Measurements from ENCODE around the gene SCUBE1. TPM values are rescaled to one million over a fixed set of nuclear protein-coding genes. Genes with fewer than 3 reads are reported as not detected.

The SCUBE1 gene
- total RNA-seq, 4 donors from 2014 or later: 0.68 to 6.4 (median 1.7) TPM

DNA sequence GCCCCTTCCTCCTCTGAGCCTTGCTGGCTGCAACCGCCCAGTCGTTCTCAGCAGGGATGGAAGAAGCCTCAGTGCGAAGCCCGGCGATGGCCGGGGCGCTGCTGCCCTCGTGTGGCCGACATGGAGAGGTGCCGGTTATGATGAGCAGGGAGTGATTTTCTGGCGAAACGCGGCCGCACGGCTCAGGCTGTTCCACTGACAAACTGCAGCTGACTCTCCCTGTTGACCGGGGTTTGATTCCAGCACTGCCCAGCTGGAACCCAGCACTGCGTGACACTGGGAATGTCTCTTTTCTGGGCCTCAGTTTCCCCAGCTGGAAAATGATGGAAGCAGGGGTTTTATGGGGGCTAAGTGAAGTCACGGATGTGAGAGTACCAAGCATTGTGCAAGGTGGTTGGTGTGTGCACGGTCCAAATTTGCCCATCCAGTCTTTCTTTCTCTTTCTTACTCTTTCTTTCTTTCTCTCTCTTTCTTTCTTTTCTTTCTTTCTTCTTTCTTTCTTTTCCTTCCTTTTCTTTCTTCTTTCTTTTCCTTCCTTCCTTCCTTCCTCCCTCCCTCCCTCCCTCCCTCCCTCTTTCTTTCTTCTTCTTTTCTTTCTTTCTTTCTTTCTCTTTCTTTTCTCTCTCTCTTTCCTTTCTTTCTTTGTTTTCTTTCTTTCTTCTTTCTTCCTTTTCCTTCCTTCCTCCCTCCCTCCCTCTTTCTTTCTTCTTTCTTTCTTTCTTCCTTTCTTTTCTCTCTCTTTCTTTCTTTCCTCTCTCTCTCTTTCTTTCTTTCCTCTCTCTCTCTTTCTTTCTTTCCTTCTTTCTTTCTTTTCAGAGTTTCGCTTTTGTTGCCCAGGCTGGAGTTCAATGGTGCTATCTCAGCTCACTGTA, 42.8 kb upstream of the SCUBE1 start:
- WGBS, 2 donors (ENCODE audit: low coverage in 1 of 2): 8 to 19% methylated on average over 5 to 19 of the region's 20 CpGs
- TF ChIP-seq, protein P1, sequence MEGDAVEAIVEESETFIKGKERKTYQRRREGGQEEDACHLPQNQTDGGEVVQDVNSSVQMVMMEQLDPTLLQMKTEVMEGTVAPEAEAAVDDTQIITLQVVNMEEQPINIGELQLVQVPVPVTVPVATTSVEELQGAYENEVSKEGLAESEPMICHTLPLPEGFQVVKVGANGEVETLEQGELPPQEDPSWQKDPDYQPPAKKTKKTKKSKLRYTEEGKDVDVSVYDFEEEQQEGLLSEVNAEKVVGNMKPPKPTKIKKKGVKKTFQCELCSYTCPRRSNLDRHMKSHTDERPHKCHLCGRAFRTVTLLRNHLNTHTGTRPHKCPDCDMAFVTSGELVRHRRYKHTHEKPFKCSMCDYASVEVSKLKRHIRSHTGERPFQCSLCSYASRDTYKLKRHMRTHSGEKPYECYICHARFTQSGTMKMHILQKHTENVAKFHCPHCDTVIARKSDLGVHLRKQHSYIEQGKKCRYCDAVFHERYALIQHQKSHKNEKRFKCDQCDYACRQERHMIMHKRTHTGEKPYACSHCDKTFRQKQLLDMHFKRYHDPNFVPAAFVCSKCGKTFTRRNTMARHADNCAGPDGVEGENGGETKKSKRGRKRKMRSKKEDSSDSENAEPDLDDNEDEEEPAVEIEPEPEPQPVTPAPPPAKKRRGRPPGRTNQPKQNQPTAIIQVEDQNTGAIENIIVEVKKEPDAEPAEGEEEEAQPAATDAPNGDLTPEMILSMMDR (IDR thresholded peaks at IDR 0.05): peak; percentile 74 to 91 (median 81)
- no peak for TF ChIP-seq POLR2A (IDR thresholded peaks at IDR 0.05)

DNA sequence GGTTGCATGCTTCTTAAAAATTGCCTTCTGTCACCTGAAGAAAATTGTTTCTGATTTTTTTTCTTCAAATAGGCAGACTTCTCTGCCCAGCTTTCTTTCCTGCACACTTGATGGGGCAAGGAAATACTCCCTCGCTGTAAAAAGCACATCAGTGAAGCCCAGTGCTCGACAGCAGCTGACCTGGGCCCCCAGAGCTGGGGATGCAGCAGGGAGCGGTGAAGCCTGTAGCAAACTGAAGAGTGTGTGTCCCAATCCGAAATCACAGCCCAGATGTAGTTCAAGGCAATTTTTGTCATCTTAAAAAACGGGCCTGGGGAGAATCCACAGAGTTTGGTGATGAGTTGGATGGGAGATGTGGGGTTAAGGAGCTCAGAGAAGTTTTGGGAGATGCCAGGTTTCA, 41.7 kb upstream of the SCUBE1 start:
- intact Hi-C loops (cut with DNase I; ENCODE audit: low total_unique reads): loop anchor here (10.0 kb wide), 2 partner anchors 110 to 440 kb away; no protein-coding TSS in a partner anchor
- in situ Hi-C loops (cut with MboI; ENCODE audit: low pct_ligation_motif_present in 1 of 4, low pct_unique_long_range_greater_than_20kb in 1 of 4, low sequenced_read_pairs in 3 of 4): loop anchor here in 2 of 4 donors (10.0 to 25.0 kb wide), 2 partner anchors 110 to 427 kb away; partner anchors contain the start of gene EFCAB6 (in 1 of the 2)
- WGBS, 2 donors (ENCODE audit: low coverage in 1 of 2): 43 to 50% methylated on average over 1 to 5 of the region's 5 CpGs

More for the DNA sequence above, 42.8 kb upstream of the SCUBE1 start:
- Histone ChIP-seq H3K4me1 (peaks cover 0 to 3% (median 0%) of the 10 kb centered on the region in 4 donors), H3K36me3 (no peaks in the 10 kb centered on the region), H3K9me3 (no peaks in the 10 kb centered on the region), H3K27ac (no peak overlapping the region), H3K27me3 (peaks cover 28% of the 10 kb centered on the region), H3K4me3 (no peak overlapping the region)
- in situ Hi-C loops (cut with MboI; ENCODE audit: low pct_ligation_motif_present in 1 of 4, low pct_unique_long_range_greater_than_20kb in 1 of 4, low sequenced_read_pairs in 3 of 4) (loop anchor here in 2 of 4 donors (10.0 to 25.0 kb wide), 2 partner anchors 111 to 426 kb away; partner anchors contain the start of gene EFCAB6 (in 1 of the 2)), intact Hi-C loops (cut with DNase I; ENCODE audit: low total_unique reads) (loop anchor here (10.0 kb wide), 2 partner anchors 111 to 439 kb away; no protein-coding TSS in a partner anchor)
- DNase-seq: peak; percentile 72

DNA sequence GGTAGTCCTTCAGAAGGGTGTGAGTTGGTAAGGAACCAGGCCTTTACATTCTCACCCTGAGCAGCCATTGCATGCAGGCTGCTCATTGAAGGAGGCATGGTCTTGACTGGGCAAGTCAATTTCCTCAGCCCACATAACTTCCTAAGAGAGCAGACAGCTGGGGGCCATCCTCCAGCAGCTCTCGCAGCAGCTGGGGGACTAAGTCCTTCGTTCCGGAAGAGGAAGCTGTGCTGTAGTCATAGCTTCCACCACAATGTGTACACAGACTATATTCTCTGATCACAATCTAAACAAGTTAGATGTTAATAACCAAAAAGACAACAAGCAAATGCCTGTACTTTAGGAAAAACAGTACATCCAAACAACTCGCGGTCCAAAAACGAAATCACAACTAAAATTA, 38.5 kb upstream of the SCUBE1 start:
- TF ChIP-seq POLR2A (IDR thresholded peaks at IDR 0.05) (no peak), POLR2AphosphoS5 (IDR thresholded peaks at IDR 0.05) (peak in 2 of 3 donors; percentile 34 to 54)
- Histone ChIP-seq H3K4me1 (peaks cover 0 to 16% (median 1%) of the 10 kb centered on the region in 4 donors), H3K4me3 (no peak overlapping the region), H3K27ac (no peak overlapping the region), H3K27me3 (peaks cover 25% of the 10 kb centered on the region), H3K9me3 (no peaks in the 10 kb centered on the region), H3K36me3 (no peaks in the 10 kb centered on the region)
- in situ Hi-C loops (cut with MboI; ENCODE audit: low pct_ligation_motif_present in 1 of 4, low pct_unique_long_range_greater_than_20kb in 1 of 4, low sequenced_read_pairs in 3 of 4) (loop anchor here in 2 of 4 donors (10.0 to 25.0 kb wide), 2 partner anchors 107 to 431 kb away; partner anchors contain the start of gene EFCAB6 (in 1 of the 2)), intact Hi-C loops (cut with DNase I; ENCODE audit: low total_unique reads) (loop anchor here (10.0 kb wide), 2 partner anchors 107 to 443 kb away; no protein-coding TSS in a partner anchor)
- peak; percentile 15 for DNase-seq
- WGBS, 2 donors (ENCODE audit: low coverage in 1 of 2): 67 to 85% methylated on average over 3 to 6 of the region's 6 CpGs

More for the DNA sequence above, 41.7 kb upstream of the SCUBE1 start:
- H3K36me3 ChIP-seq: no peaks in the 10 kb centered on the region
- H3K27me3 ChIP-seq: peaks cover 28% of the 10 kb centered on the region
- no peak for TF ChIP-seq EP300 (IDR thresholded peaks at IDR 0.05; ENCODE audit: low read depth)
- TF ChIP-seq, protein P1 (IDR thresholded peaks at IDR 0.05): no peak
- no peak for TF ChIP-seq POLR2A (IDR thresholded peaks at IDR 0.05)
- no peak for TF ChIP-seq POLR2AphosphoS5 (IDR thresholded peaks at IDR 0.05)
- H3K4me3 ChIP-seq: no peak overlapping the region
- no peaks in the 10 kb centered on the region for H3K9me3 ChIP-seq
- H3K27ac ChIP-seq: no peak overlapping the region
- no peak for DNase-seq
- H3K4me1 ChIP-seq: peaks cover 0 to 3% (median 0%) of the 10 kb centered on the region in 4 donors

DNA sequence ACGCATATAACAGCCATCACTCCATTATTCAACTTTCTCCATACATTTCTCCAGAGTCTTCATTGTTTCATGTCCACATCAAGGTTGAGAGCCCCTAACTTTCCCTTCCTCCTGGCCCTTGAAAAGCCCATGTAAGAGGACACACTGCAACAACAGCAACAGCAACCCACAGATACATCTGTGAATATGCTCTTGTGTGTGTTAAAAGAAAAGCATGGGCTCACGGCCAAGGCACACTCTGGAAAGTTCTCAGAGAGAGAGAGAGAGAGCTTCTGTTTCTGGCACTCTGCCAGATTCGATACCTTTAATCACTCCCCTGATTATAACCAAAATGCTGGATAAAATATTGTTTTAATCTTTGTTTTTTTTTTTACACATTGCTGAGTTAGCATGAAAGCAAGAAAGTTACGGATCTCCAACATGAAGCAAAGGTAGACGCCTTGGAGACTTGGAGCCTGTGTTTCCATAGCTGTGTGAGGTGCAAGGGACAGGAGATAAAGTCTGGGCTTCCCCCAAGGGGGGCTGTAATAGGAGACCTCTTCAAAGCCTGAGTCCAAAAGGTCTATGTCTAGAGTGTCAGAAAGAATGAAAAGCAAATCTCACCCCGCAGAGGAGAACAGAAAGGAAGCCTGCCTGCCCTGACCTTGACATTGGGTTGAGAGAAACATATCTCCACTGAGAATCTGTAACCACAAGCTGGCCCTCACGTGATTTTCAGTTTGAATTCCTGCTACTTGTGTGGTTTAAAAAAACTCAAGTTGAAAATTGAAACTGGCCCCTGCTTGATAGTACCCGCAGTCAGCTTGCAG, 34.9 kb upstream of the SCUBE1 start:
- Histone ChIP-seq H3K27me3 (peaks cover 12% of the 10 kb centered on the region), H3K36me3 (no peaks in the 10 kb centered on the region), H3K27ac (peak overlapping the region in 3 of 4 donors; percentile 31 to 38 (median 32)), H3K4me3 (no peak overlapping the region), H3K9me3 (no peaks in the 10 kb centered on the region), H3K4me1 (peaks cover 0 to 13% (median 1%) of the 10 kb centered on the region in 4 donors)
- intact Hi-C loops (cut with DNase I; ENCODE audit: low total_unique reads): no loop called here
- peak; percentile 39 for DNase-seq
- 29 to 45% methylated on average over 5 to 8 of the region's 8 CpGs for WGBS, 2 donors (ENCODE audit: low coverage in 1 of 2)
- TF ChIP-seq EP300 (IDR thresholded peaks at IDR 0.05; ENCODE audit: low read depth) (no peak), POLR2A (IDR thresholded peaks at IDR 0.05) (no peak), POLR2AphosphoS5 (IDR thresholded peaks at IDR 0.05) (no peak)
- TF ChIP-seq, protein P1 (IDR thresholded peaks at IDR 0.05): no peak
- in situ Hi-C loops (cut with MboI; ENCODE audit: low pct_ligation_motif_present in 1 of 4, low pct_unique_long_range_greater_than_20kb in 1 of 4, low sequenced_read_pairs in 3 of 4): loop anchor here in 1 of 4 donors (25.0 kb wide), 1 partner anchor 434 kb away; the partner anchor contains the start of gene EFCAB6
